ENCODE data around the gene ATP5F1C.

- TF ChIP-seq POLR2A (IDR thresholded peaks at IDR 0.05) (no peak), CTCF (IDR thresholded peaks at IDR 0.05) (no peak)
Measured at GRCh38 chr10:7804216-7804615, 16.2 kb downstream of the ATP5F1C start.
